ENCODE results near the gene CAMTA1. TPM values are rescaled to one million over a fixed set of nuclear protein-coding genes. Genes with fewer than 3 reads are reported as not detected.

The CAMTA1 gene
- total RNA-seq, 1 donor from 2014 or later: 77.6 TPM

- Histone ChIP-seq H3K4me2 (ENCODE audit: low read length) (peak overlapping the region; percentile 82), H3K4me3 (ENCODE audit: insufficient read depth, low read depth, low read length) (peak overlapping the region; percentile 23), H3K27ac (ENCODE audit: low read depth, low read length) (peak overlapping the region; percentile 92), H3K9me3 (ENCODE audit: insufficient read depth, low read depth, low read length) (peaks cover 3% of the 10 kb centered on the region), H3K4me1 (ENCODE audit: insufficient read depth, low read length) (peaks cover 23% of the 10 kb centered on the region), H3K36me3 (ENCODE audit: insufficient read depth, low read length) (no peaks in the 10 kb centered on the region), H3K9ac (ENCODE audit: low read length) (peak overlapping the region; percentile 72), H4K20me1 (ENCODE audit: insufficient read depth, low read length) (no peaks in the 10 kb centered on the region), H2AFZ (ENCODE audit: low read depth, low read length) (peak overlapping the region; percentile 70), H3K27me3 (ENCODE audit: insufficient read depth, low read length) (no peaks in the 10 kb centered on the region), H3K79me2 (ENCODE audit: insufficient read depth, low read length) (no peaks in the 10 kb centered on the region)
- Mint-ChIP-seq H3K4me3 (ENCODE audit: unreplicated experiment) (peak overlapping the region; percentile 58), H3K36me3 (ENCODE audit: low read depth, unreplicated experiment) (no peaks in the 10 kb centered on the region), H3K9me3 (ENCODE audit: unreplicated experiment) (peaks cover 7% of the 10 kb centered on the region), H3K4me1 (ENCODE audit: low read depth, unreplicated experiment) (peaks cover 17% of the 10 kb centered on the region), H3K27ac (ENCODE audit: unreplicated experiment) (peak overlapping the region; percentile 98), H3K27me3 (ENCODE audit: low read depth, unreplicated experiment) (peaks cover 4% of the 10 kb centered on the region)
- no peak for TF ChIP-seq EZH2 (IDR thresholded peaks at IDR 0.05; ENCODE audit: insufficient read depth, low read length)
- peak; percentile 49 for TF ChIP-seq CTCF (IDR thresholded peaks at IDR 0.05; ENCODE audit: insufficient read depth, low read depth, low read length)
- peak; percentile 97 for DNase-seq (ENCODE audit: low read depth)
- peak; percentile 95 for FAIRE-seq
These were observed 332.4 kb downstream of the CAMTA1 start for GRCh38 chr1:7117399-7118281.

GRCh38 chr1:7119156-7119555 lies 333.9 kb downstream of the CAMTA1 start:
- Histone ChIP-seq H3K36me3 (ENCODE audit: insufficient read depth, low read length) (no peaks in the 10 kb centered on the region), H3K4me2 (ENCODE audit: low read length) (no peak overlapping the region), H3K4me1 (ENCODE audit: insufficient read depth, low read length) (peaks cover 23% of the 10 kb centered on the region), H2AFZ (ENCODE audit: low read depth, low read length) (no peak overlapping the region), H3K79me2 (ENCODE audit: insufficient read depth, low read length) (no peaks in the 10 kb centered on the region), H3K9ac (ENCODE audit: low read length) (no peak overlapping the region), H3K4me3 (ENCODE audit: insufficient read depth, low read depth, low read length) (no peak overlapping the region), H3K27ac (ENCODE audit: low read depth, low read length) (no peak overlapping the region), H3K27me3 (ENCODE audit: insufficient read depth, low read length) (no peaks in the 10 kb centered on the region), H4K20me1 (ENCODE audit: insufficient read depth, low read length) (no peaks in the 10 kb centered on the region), H3K9me3 (ENCODE audit: insufficient read depth, low read depth, low read length) (peaks cover 3% of the 10 kb centered on the region)
- H3K4me3 Mint-ChIP-seq (ENCODE audit: unreplicated experiment): no peak overlapping the region
- H3K27ac Mint-ChIP-seq (ENCODE audit: unreplicated experiment): no peak overlapping the region
- peaks cover 17% of the 10 kb centered on the region for H3K4me1 Mint-ChIP-seq (ENCODE audit: low read depth, unreplicated experiment)
- FAIRE-seq: no peak
- TF ChIP-seq EZH2 (IDR thresholded peaks at IDR 0.05; ENCODE audit: insufficient read depth, low read length) (no peak), CTCF (IDR thresholded peaks at IDR 0.05; ENCODE audit: insufficient read depth, low read depth, low read length) (no peak)
- no peaks in the 10 kb centered on the region for H3K36me3 Mint-ChIP-seq (ENCODE audit: low read depth, unreplicated experiment)
- H3K9me3 Mint-ChIP-seq (ENCODE audit: unreplicated experiment): peaks cover 7% of the 10 kb centered on the region
- DNase-seq (ENCODE audit: low read depth): no peak
- peaks cover 15% of the 10 kb centered on the region for H3K27me3 Mint-ChIP-seq (ENCODE audit: low read depth, unreplicated experiment)

All from astrocyte (in vitro differentiated cells and primary cell).